CD14-positive monocyte (primary cell): ENCODE results near the gene XYLB. TPM values are rescaled to one million over a fixed set of nuclear protein-coding genes. Genes with fewer than 3 reads are reported as not detected.

Source experiments
- DNase-seq, 3 donors: peaks; one replicate each; pipeline ENCODE4 v3.0.0-alpha.2; 2011 to 2022
- H2AFZ ChIP-seq: 2 replicates; pipeline ENCODE4 v1.6.0; 2012; ENCODE audit warnings: mild to moderate bottlenecking, low read depth, low read length, inconsistent platforms; ENCODE audit not compliant: insufficient read depth, poor library complexity, severe bottlenecking
- H3K27ac ChIP-seq, 2 donors: 1 replicate in 1 of 2; 2 replicates in 1 of 2; pipeline ENCODE4 v1.5.1; 2012 to 2013; ENCODE audit warnings: low read length in 2 of 2, control low read depth in 1 of 2, inconsistent platforms in 1 of 2, low read depth in 1 of 2, mild to moderate bottlenecking in 1 of 2
- H3K27me3 ChIP-seq, 2 donors: one replicate each; pipeline versions ENCODE4 v1.6.0 to v1.6.1; 2011 to 2013; ENCODE audit warnings: low read length in 2 of 2; ENCODE audit not compliant: control insufficient read depth in 2 of 2, insufficient read depth in 2 of 2
- H3K36me3 ChIP-seq, 2 donors: replicated peaks in 1 of 2; 1 replicate in 1 of 2; 2 replicates in 1 of 2; pipeline versions ENCODE4 v1.5.1 to v1.6.1; 2012 to 2013; ENCODE audit warnings: low read length in 2 of 2, control low read depth in 1 of 2, inconsistent platforms in 1 of 2, mild to moderate bottlenecking in 1 of 2; ENCODE audit not compliant: insufficient read depth in 2 of 2, control insufficient read depth in 1 of 2
- H3K4me1 ChIP-seq, 2 donors: 1 replicate in 1 of 2; 2 replicates in 1 of 2; pipeline versions ENCODE4 v1.5.1 to v1.6.1; 2012 to 2013; ENCODE audit warnings: low read length in 2 of 2, control low read depth in 1 of 2, inconsistent platforms in 1 of 2, mild to moderate bottlenecking in 1 of 2, moderate library complexity in 1 of 2; ENCODE audit not compliant: insufficient read depth in 2 of 2, control insufficient read depth in 1 of 2
- H3K4me2 ChIP-seq: replicated peaks from 2 replicates; pipeline ENCODE3; 2012; ENCODE audit warnings: low read length, moderate library complexity, mild to moderate bottlenecking; ENCODE audit not compliant: poor library complexity, severe bottlenecking; ENCODE audit errors: extremely low read depth
- H3K4me3 ChIP-seq, 3 experiments: fragments of 200-600 bp in 1 of 3; sonication (generic) in 1 of 3; replicated peaks in 1 of 3; 1 replicate in 2 of 3; 2 replicates in 1 of 3; pipeline ENCODE4 v1.5.1; 2011 to 2013; ENCODE audit warnings: low read length in 3 of 3, mild to moderate bottlenecking in 3 of 3, control low read depth in 2 of 3, low read depth in 2 of 3, inconsistent platforms in 1 of 3, moderate library complexity in 1 of 3
- H3K79me2 ChIP-seq: 2 replicates; pipeline ENCODE4 v1.6.0; 2012; ENCODE audit warnings: mild to moderate bottlenecking, control low read depth, inconsistent platforms, low read length, moderate library complexity; ENCODE audit not compliant: insufficient read depth
- H3K9ac ChIP-seq: 2 replicates; pipeline ENCODE4 v1.6.0; 2017; ENCODE audit warnings: low read length, mild to moderate bottlenecking; ENCODE audit not compliant: insufficient read depth, poor library complexity, severe bottlenecking
- H3K9me3 ChIP-seq, 2 donors: replicated peaks in 1 of 2; 1 replicate in 1 of 2; 2 replicates in 1 of 2; pipeline versions ENCODE4 v1.5.1 to v1.6.1; 2012 to 2013; ENCODE audit warnings: low read length in 2 of 2, control low read depth in 1 of 2; ENCODE audit not compliant: control insufficient read depth in 1 of 2, insufficient read depth in 1 of 2
- H4K20me1 ChIP-seq: 2 replicates; pipeline ENCODE4 v1.6.0; 2012; ENCODE audit warnings: mild to moderate bottlenecking, low read length, control low read depth, moderate library complexity; ENCODE audit not compliant: insufficient read depth
- H3K27ac Mint-ChIP-seq, 7 donors: one replicate each; pipeline ENCODE4 v1.8.0; 2020; ENCODE audit warnings: mild to moderate bottlenecking in 7 of 7, mixed read lengths in 7 of 7, moderate library complexity in 6 of 7, inconsistent platforms in 2 of 7
- H3K27me3 Mint-ChIP-seq, 3 donors: one replicate each; pipeline ENCODE4 v1.8.0; 2021 to 2022; ENCODE audit warnings: low read depth in 3 of 3, mild to moderate bottlenecking in 3 of 3, mixed read lengths in 3 of 3, moderate library complexity in 3 of 3, inconsistent platforms in 1 of 3
- H3K36me3 Mint-ChIP-seq, 2 donors: one replicate each; pipeline ENCODE4 v1.8.0; 2020; ENCODE audit warnings: mixed read lengths in 2 of 2, inconsistent platforms in 1 of 2, mild to moderate bottlenecking in 1 of 2
- H3K4me1 Mint-ChIP-seq: one replicate; pipeline ENCODE4 v1.8.0; 2020; ENCODE audit warnings: mild to moderate bottlenecking, mixed read lengths
- H3K4me3 Mint-ChIP-seq, 2 donors: one replicate each; pipeline ENCODE4 v1.8.0; 2020; ENCODE audit warnings: mild to moderate bottlenecking in 2 of 2, mixed read lengths in 2 of 2, moderate library complexity in 1 of 2
- H3K9me3 Mint-ChIP-seq, 7 donors: one replicate each; pipeline ENCODE4 v1.8.0; 2020 to 2022; ENCODE audit warnings: mixed read lengths in 7 of 7, mild to moderate bottlenecking in 6 of 7, moderate library complexity in 6 of 7, inconsistent platforms in 2 of 7
- WGBS: methylation state at CpG from one replicate; pipeline ENCODE4 v1.1.5; 2013; ENCODE audit warnings: missing lambda C conversion rate; ENCODE audit not compliant: insufficient coverage; 5-methylcytosine and 5-hydroxymethylcytosine counted together
- intact Hi-C, 2 donors: fragments of 100-400 bp; cut with micrococcal nuclease; formaldehyde crosslinking; loops; one replicate each; pipeline versions ENCODE4 v1.15.0 to v1.15.1; 2023
- polyA plus RNA-seq, 3 donors: library from polyadenylated mRNA; depleted of rRNA in 1 of 3; unstranded in 2 of 3; stranded (reverse) in 1 of 3; fragments of 300-500 nt in 2 of 3; fragments of >200 nt in 1 of 3; fragmentation: Illumina TruSeq in 2 of 3; gene quantifications; 1 replicate in 2 of 3; 2 replicates in 1 of 3; pipeline ENCODE4 v1.2.3, GENCODE V29; 2012 to 2021
- TF ChIP-seq, protein P1 (sequence below): fragments of 200-600 bp; IDR thresholded peaks from one replicate; pipeline ENCODE4 v1.8.0; 2022; ENCODE audit warnings: antibody characterized with exemption, mild to moderate bottlenecking

XYLB gene
- polyA plus RNA-seq, 3 donors: 0.60 to 1.00 (median 0.74) TPM

DNA sequence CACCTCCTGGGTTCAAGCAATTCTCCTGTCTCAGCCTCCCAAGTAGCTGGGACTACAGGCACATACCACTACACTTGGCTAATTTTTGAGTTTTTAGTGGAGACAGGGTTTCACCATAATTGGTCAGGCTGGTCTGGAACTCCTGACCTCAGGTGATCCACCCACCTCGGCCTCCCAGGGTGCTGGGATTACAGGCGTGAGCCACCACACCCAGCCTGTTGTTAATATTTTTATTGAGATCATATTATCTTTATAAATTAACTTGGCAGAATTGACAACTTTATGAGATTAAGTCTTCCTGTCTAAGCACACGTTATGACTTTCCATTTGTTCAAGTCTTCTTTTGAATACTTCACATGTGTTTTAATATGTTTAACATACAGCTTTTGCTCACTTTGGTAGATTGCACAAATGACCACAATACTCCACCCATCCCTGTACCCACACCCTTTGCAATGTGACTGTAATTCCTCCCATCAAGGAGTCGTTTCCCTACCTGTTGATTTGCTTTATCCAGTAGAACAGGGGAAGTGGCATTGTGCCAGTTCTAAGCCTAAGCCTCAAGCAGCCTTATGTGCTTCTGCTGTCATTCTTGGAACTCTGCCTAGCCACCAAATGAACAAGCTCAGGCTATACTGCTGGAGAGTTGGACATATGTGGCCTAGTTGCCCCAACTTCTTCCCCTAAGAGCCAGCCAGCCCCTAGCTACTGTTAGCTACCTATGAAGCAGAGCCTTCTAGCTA is 8.2 kb downstream of the XYLB start:
- TF ChIP-seq, protein P1, sequence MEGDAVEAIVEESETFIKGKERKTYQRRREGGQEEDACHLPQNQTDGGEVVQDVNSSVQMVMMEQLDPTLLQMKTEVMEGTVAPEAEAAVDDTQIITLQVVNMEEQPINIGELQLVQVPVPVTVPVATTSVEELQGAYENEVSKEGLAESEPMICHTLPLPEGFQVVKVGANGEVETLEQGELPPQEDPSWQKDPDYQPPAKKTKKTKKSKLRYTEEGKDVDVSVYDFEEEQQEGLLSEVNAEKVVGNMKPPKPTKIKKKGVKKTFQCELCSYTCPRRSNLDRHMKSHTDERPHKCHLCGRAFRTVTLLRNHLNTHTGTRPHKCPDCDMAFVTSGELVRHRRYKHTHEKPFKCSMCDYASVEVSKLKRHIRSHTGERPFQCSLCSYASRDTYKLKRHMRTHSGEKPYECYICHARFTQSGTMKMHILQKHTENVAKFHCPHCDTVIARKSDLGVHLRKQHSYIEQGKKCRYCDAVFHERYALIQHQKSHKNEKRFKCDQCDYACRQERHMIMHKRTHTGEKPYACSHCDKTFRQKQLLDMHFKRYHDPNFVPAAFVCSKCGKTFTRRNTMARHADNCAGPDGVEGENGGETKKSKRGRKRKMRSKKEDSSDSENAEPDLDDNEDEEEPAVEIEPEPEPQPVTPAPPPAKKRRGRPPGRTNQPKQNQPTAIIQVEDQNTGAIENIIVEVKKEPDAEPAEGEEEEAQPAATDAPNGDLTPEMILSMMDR: no peak
- H3K4me2 ChIP-seq: no peak overlapping the region
- intact Hi-C loops: no loop called here
- H3K27me3 ChIP-seq: no peaks in the 10 kb centered on the region
- H3K9me3 ChIP-seq: no peaks in the 10 kb centered on the region
- no peak overlapping the region for H3K9ac ChIP-seq
- no peaks in the 10 kb centered on the region for H3K36me3 ChIP-seq
- no peaks in the 10 kb centered on the region for H3K79me2 ChIP-seq
- DNase-seq: no peak
- H3K4me3 Mint-ChIP-seq: no peak overlapping the region
- no peak overlapping the region for H3K27ac Mint-ChIP-seq
- H3K27ac ChIP-seq: no peak overlapping the region
- peaks cover 3% of the 10 kb centered on the region for H3K4me1 Mint-ChIP-seq
- peaks cover 0 to 5% (median 2%) of the 10 kb centered on the region in 7 donors for H3K9me3 Mint-ChIP-seq
- peaks cover 0 to 1% (median 1%) of the 10 kb centered on the region in 3 donors for H3K27me3 Mint-ChIP-seq
- H3K4me1 ChIP-seq: no peaks in the 10 kb centered on the region
- H4K20me1 ChIP-seq: no peaks in the 10 kb centered on the region
- no peak overlapping the region for H2AFZ ChIP-seq
- H3K4me3 ChIP-seq: no peak overlapping the region
- 0% methylated on average over 1 of the region's 4 CpGs for WGBS
- H3K36me3 Mint-ChIP-seq: peaks cover 13 to 15% of the 10 kb centered on the region in 2 donors

DNA sequence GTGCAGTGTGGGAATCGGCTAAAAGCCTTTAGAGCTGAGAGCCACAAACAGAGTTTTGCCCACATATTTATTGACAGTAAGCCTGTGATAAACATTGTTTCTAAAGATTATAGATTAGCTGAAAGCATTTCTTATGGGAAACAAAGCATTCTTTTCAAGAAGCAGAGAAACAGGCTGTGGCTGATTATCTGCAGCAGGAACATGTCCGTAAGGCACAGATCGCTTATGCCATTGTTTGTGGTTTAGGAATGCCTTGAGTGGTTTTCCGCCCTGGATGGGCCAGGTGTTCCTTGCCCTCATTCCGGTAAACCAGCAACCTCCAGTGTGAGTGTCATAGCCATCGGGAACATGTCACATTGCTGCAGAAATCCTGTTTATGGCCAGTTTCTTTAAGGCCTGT is 12.5 kb downstream of the XYLB start:
- Mint-ChIP-seq H3K36me3 (peaks cover 18 to 23% of the 10 kb centered on the region in 2 donors), H3K4me1 (peaks cover 3% of the 10 kb centered on the region), H3K27me3 (peaks cover 0 to 1% (median 0%) of the 10 kb centered on the region in 3 donors), H3K27ac (no peak overlapping the region), H3K4me3 (no peak overlapping the region), H3K9me3 (peaks cover 0 to 5% (median 2%) of the 10 kb centered on the region in 7 donors)
- Histone ChIP-seq H3K4me1 (no peaks in the 10 kb centered on the region), H2AFZ (no peak overlapping the region), H3K4me3 (no peak overlapping the region), H3K36me3 (peaks cover 2 to 5% of the 10 kb centered on the region in 2 donors), H4K20me1 (no peaks in the 10 kb centered on the region), H3K4me2 (no peak overlapping the region), H3K9me3 (no peaks in the 10 kb centered on the region), H3K27ac (no peak overlapping the region), H3K9ac (no peak overlapping the region), H3K27me3 (no peaks in the 10 kb centered on the region), H3K79me2 (no peaks in the 10 kb centered on the region)
- intact Hi-C loops: no loop called here
- 100% methylated on average over 5 of the region's 6 CpGs for WGBS
- DNase-seq: no peak
- TF ChIP-seq, protein P1: no peak
